ENCODE results near the gene AMACR. TPM values are rescaled to one million over a fixed set of nuclear protein-coding genes. Genes with fewer than 3 reads are reported as not detected.

AMACR gene
- total RNA-seq, 1 donor: 15.2 TPM

GRCh38 chr5:33999978-34000377 is 7.9 kb downstream of the AMACR start:
- Histone ChIP-seq H3K27ac (ENCODE audit: low read depth, low read length) (no peak overlapping the region), H3K27me3 (ENCODE audit: insufficient read depth, low read length) (no peaks in the 10 kb centered on the region), H3K4me3 (ENCODE audit: insufficient read depth, low read length) (no peak overlapping the region), H3K4me2 (ENCODE audit: insufficient read depth, low read length) (no peak overlapping the region), H2AFZ (ENCODE audit: low read length) (no peak overlapping the region), H3K9me3 (ENCODE audit: low read depth, low read length) (no peaks in the 10 kb centered on the region), H3K36me3 (ENCODE audit: insufficient read depth, low read length) (peaks cover 21% of the 10 kb centered on the region), H3K79me2 (ENCODE audit: insufficient read depth, low read length) (no peaks in the 10 kb centered on the region), H3K4me1 (ENCODE audit: insufficient read depth, low read length) (peaks cover 4% of the 10 kb centered on the region), H4K20me1 (ENCODE audit: insufficient read depth, low read length) (no peaks in the 10 kb centered on the region)
- DNase-seq (ENCODE audit: insufficient read length, low spot score, missing footprints): no peak
- no peak for TF ChIP-seq CTCF (IDR thresholded peaks at IDR 0.05; ENCODE audit: extremely low read depth, low read depth, low read length)

GRCh38 chr5:33997331-33997983 is 10.4 kb downstream of the AMACR start:
- H3K27me3 ChIP-seq (ENCODE audit: insufficient read depth, low read length): no peaks in the 10 kb centered on the region
- H3K9me3 ChIP-seq (ENCODE audit: low read depth, low read length): no peaks in the 10 kb centered on the region
- H3K4me3 ChIP-seq (ENCODE audit: insufficient read depth, low read length): no peak overlapping the region
- peak overlapping the region; percentile 2 for H3K4me2 ChIP-seq (ENCODE audit: insufficient read depth, low read length)
- peak; percentile 85 for DNase-seq (ENCODE audit: insufficient read length, low spot score, missing footprints)
- TF ChIP-seq CTCF (IDR thresholded peaks at IDR 0.05; ENCODE audit: extremely low read depth, low read depth, low read length): peak; percentile 80
- H3K36me3 ChIP-seq (ENCODE audit: insufficient read depth, low read length): peaks cover 3% of the 10 kb centered on the region
- no peaks in the 10 kb centered on the region for H4K20me1 ChIP-seq (ENCODE audit: insufficient read depth, low read length)
- no peaks in the 10 kb centered on the region for H3K79me2 ChIP-seq (ENCODE audit: insufficient read depth, low read length)
- no peak overlapping the region for H2AFZ ChIP-seq (ENCODE audit: low read length)
- peaks cover 7% of the 10 kb centered on the region for H3K4me1 ChIP-seq (ENCODE audit: insufficient read depth, low read length)
- peak overlapping the region; percentile 46 for H3K27ac ChIP-seq (ENCODE audit: low read depth, low read length)

- Histone ChIP-seq H3K27me3 (ENCODE audit: insufficient read depth, low read length) (no peaks in the 10 kb centered on the region), H3K4me1 (ENCODE audit: insufficient read depth, low read length) (peaks cover 7% of the 10 kb centered on the region), H3K4me2 (ENCODE audit: insufficient read depth, low read length) (no peak overlapping the region), H3K27ac (ENCODE audit: low read depth, low read length) (no peak overlapping the region), H4K20me1 (ENCODE audit: insufficient read depth, low read length) (no peaks in the 10 kb centered on the region), H3K9me3 (ENCODE audit: low read depth, low read length) (no peaks in the 10 kb centered on the region), H2AFZ (ENCODE audit: low read length) (no peak overlapping the region), H3K36me3 (ENCODE audit: insufficient read depth, low read length) (peaks cover 3% of the 10 kb centered on the region), H3K4me3 (ENCODE audit: insufficient read depth, low read length) (no peak overlapping the region), H3K79me2 (ENCODE audit: insufficient read depth, low read length) (no peaks in the 10 kb centered on the region)
- no peak for TF ChIP-seq CTCF (IDR thresholded peaks at IDR 0.05; ENCODE audit: extremely low read depth, low read depth, low read length)
- DNase-seq (ENCODE audit: insufficient read length, low spot score, missing footprints): no peak
Measured at GRCh38 chr5:33995865-33996264, 12.0 kb downstream of the AMACR start.

- H3K4me3 ChIP-seq (ENCODE audit: insufficient read depth, low read length): no peak overlapping the region
- H4K20me1 ChIP-seq (ENCODE audit: insufficient read depth, low read length): no peaks in the 10 kb centered on the region
- DNase-seq (ENCODE audit: insufficient read length, low spot score, missing footprints): peak; percentile 80
- no peak overlapping the region for H3K4me2 ChIP-seq (ENCODE audit: insufficient read depth, low read length)
- H3K9me3 ChIP-seq (ENCODE audit: low read depth, low read length): no peaks in the 10 kb centered on the region
- no peaks in the 10 kb centered on the region for H3K79me2 ChIP-seq (ENCODE audit: insufficient read depth, low read length)
- H3K27me3 ChIP-seq (ENCODE audit: insufficient read depth, low read length): no peaks in the 10 kb centered on the region
- peak; percentile 41 for TF ChIP-seq CTCF (IDR thresholded peaks at IDR 0.05; ENCODE audit: extremely low read depth, low read depth, low read length)
- no peak overlapping the region for H2AFZ ChIP-seq (ENCODE audit: low read length)
- peaks cover 3% of the 10 kb centered on the region for H3K36me3 ChIP-seq (ENCODE audit: insufficient read depth, low read length)
- peaks cover 7% of the 10 kb centered on the region for H3K4me1 ChIP-seq (ENCODE audit: insufficient read depth, low read length)
- no peak overlapping the region for H3K27ac ChIP-seq (ENCODE audit: low read depth, low read length)
Measured at GRCh38 chr5:33994845-33995244, 13.0 kb downstream of the AMACR start.
